H9 (cell line): ENCODE results near the gene OR7E24. TPM values are rescaled to one million over a fixed set of nuclear protein-coding genes. Genes with fewer than 3 reads are reported as not detected.
"Not testable (repeated sequence)": the region's sequence is repeated elsewhere in the genome, so short reads cannot be mapped to it uniquely, and the experiment has no call there.

Experiments
- DNase-seq: peaks from one replicate; pipeline ENCODE4 v3.0.0-alpha.2; 2017
- H2AFZ ChIP-seq: one replicate; pipeline ENCODE4 v1.6.1; 2013; ENCODE audit warnings: mild to moderate bottlenecking, low read length, control low read depth, moderate library complexity
- H2AK5ac ChIP-seq: 2 replicates; pipeline ENCODE4 v1.6.1; 2013; ENCODE audit warnings: low read length, control low read depth, mixed read lengths; ENCODE audit not compliant: insufficient read length
- H2BK120ac ChIP-seq: one replicate; pipeline ENCODE4 v1.6.1; 2013; ENCODE audit warnings: low read depth, mild to moderate bottlenecking, low read length, control low read depth, inconsistent platforms; ENCODE audit not compliant: poor library complexity, severe bottlenecking
- H2BK12ac ChIP-seq: 2 replicates; pipeline ENCODE4 v1.6.1; 2013; ENCODE audit warnings: low read length, control low read depth, mixed read lengths, low read depth; ENCODE audit not compliant: insufficient read length
- H2BK15ac ChIP-seq: 2 replicates; pipeline ENCODE4 v1.6.1; 2013; ENCODE audit warnings: low read depth, low read length, control low read depth
- H2BK20ac ChIP-seq: one replicate; pipeline ENCODE4 v1.6.1; 2013; ENCODE audit warnings: low read depth, mild to moderate bottlenecking, low read length, control low read depth, inconsistent platforms; ENCODE audit not compliant: poor library complexity, severe bottlenecking
- H2BK5ac ChIP-seq: 2 replicates; pipeline ENCODE4 v1.6.1; 2013; ENCODE audit warnings: low read length, control low read depth, mixed read lengths; ENCODE audit not compliant: insufficient read length
- H3K14ac ChIP-seq: 2 replicates; pipeline ENCODE4 v1.6.1; 2013; ENCODE audit warnings: low read length, control low read depth; ENCODE audit not compliant: insufficient read depth
- H3K18ac ChIP-seq: 2 replicates; pipeline ENCODE4 v1.6.1; 2013; ENCODE audit warnings: low read depth, mild to moderate bottlenecking, mixed read lengths, low read length, control low read depth; ENCODE audit not compliant: insufficient read length
- H3K23ac ChIP-seq: 2 replicates; pipeline ENCODE4 v1.6.1; 2013; ENCODE audit warnings: low read length, control low read depth, mixed read lengths, low read depth; ENCODE audit not compliant: insufficient read length
- H3K23me2 ChIP-seq: 2 replicates; pipeline ENCODE4 v1.6.1; 2013; ENCODE audit warnings: low read depth, mild to moderate bottlenecking, mixed read lengths, low read length, control low read depth; ENCODE audit not compliant: insufficient read length, poor library complexity, severe bottlenecking
- H3K27ac ChIP-seq: 2 replicates; pipeline ENCODE4 v1.5.1; 2013; ENCODE audit warnings: low read length, control low read depth, mixed read lengths, low read depth; ENCODE audit not compliant: insufficient read length
- H3K27me3 ChIP-seq: 2 replicates; pipeline ENCODE4 v1.6.1; 2013; ENCODE audit warnings: low read length, control low read depth, inconsistent platforms; ENCODE audit not compliant: insufficient read depth
- H3K4ac ChIP-seq: 2 replicates; pipeline ENCODE4 v1.6.1; 2013; ENCODE audit warnings: low read depth, mild to moderate bottlenecking, control low read depth, inconsistent platforms, low read length, moderate library complexity
- H3K4me1 ChIP-seq: 2 replicates; pipeline ENCODE4 v1.6.1; 2013; ENCODE audit warnings: low read length, control low read depth, inconsistent platforms; ENCODE audit not compliant: insufficient read depth
- H3K4me2 ChIP-seq: 2 replicates; pipeline ENCODE4 v1.6.1; 2013; ENCODE audit warnings: low read length, control low read depth, mixed read lengths; ENCODE audit not compliant: insufficient read length, insufficient read depth
- H3K56ac ChIP-seq: 2 replicates; pipeline ENCODE4 v1.6.1; 2013; ENCODE audit warnings: low read depth, mild to moderate bottlenecking, mixed read lengths, low read length, control low read depth; ENCODE audit not compliant: insufficient read length
- H3K79me1 ChIP-seq: 2 replicates; pipeline ENCODE4 v1.6.1; 2013; ENCODE audit warnings: low read depth, mild to moderate bottlenecking, moderate library complexity, low read length, control low read depth, inconsistent platforms; ENCODE audit not compliant: insufficient read depth, poor library complexity, severe bottlenecking
- H3K79me2 ChIP-seq: 2 replicates; pipeline ENCODE4 v1.6.1; 2013; ENCODE audit warnings: low read length, control low read depth, inconsistent platforms; ENCODE audit not compliant: insufficient read depth
- H3K9ac ChIP-seq: 2 replicates; pipeline ENCODE4 v1.6.1; 2013; ENCODE audit warnings: low read length, control low read depth, mixed read lengths; ENCODE audit not compliant: insufficient read length; ENCODE audit errors: extremely low read depth
- H3K9me3 ChIP-seq: one replicate; pipeline ENCODE4 v1.6.1; 2013; ENCODE audit warnings: low read depth, low read length, inconsistent platforms; ENCODE audit not compliant: control insufficient read depth
- H3T11ph ChIP-seq: one replicate; pipeline ENCODE4 v1.6.1; 2013; ENCODE audit warnings: mild to moderate bottlenecking, low read length, control low read depth, inconsistent platforms
- H4K20me1 ChIP-seq: one replicate; pipeline ENCODE4 v1.6.1; 2013; ENCODE audit not compliant: control insufficient read depth, insufficient read length, insufficient read depth
- H4K5ac ChIP-seq: 2 replicates; pipeline ENCODE4 v1.6.1; 2013; ENCODE audit warnings: low read depth, mild to moderate bottlenecking, mixed read lengths, low read length, control low read depth; ENCODE audit not compliant: insufficient read length
- H4K8ac ChIP-seq: replicated peaks from 2 replicates; pipeline ENCODE4 v1.6.1; 2013; ENCODE audit warnings: low read length, control low read depth, mixed read lengths, low read depth; ENCODE audit not compliant: insufficient read length
- H4K91ac ChIP-seq: 2 replicates; pipeline ENCODE4 v1.6.1; 2013; ENCODE audit warnings: low read depth, mild to moderate bottlenecking, moderate library complexity, mixed read lengths, low read length, control low read depth; ENCODE audit not compliant: insufficient read length
- H3K27ac Mint-ChIP-seq, 3 experiments: 2 replicates in 2 of 3; 3 replicates in 1 of 3; pipeline ENCODE4 v1.8.0; 2020 to 2021; ENCODE audit warnings: mixed read lengths in 3 of 3, mild to moderate bottlenecking in 1 of 3, moderate library complexity in 1 of 3
- H3K27me3 Mint-ChIP-seq: 2 replicates; pipeline ENCODE4 v1.8.0; 2021; ENCODE audit warnings: low read depth, mild to moderate bottlenecking, moderate library complexity, mixed read lengths
- H3K36me3 Mint-ChIP-seq, 3 experiments: 2 replicates in 2 of 3; 3 replicates in 1 of 3; pipeline ENCODE4 v1.8.0; 2020 to 2021; ENCODE audit warnings: low read depth in 3 of 3, mixed read lengths in 3 of 3; ENCODE audit not compliant: insufficient read depth in 1 of 3
- H3K4me1 Mint-ChIP-seq, 2 experiments: 2 replicates each; pipeline ENCODE4 v1.8.0; 2020; ENCODE audit warnings: mixed read lengths in 2 of 2
- H3K4me3 Mint-ChIP-seq, 2 experiments: 2 replicates in 1 of 2; 3 replicates in 1 of 2; pipeline ENCODE4 v1.8.0; 2020 to 2021; ENCODE audit warnings: mild to moderate bottlenecking in 2 of 2, mixed read lengths in 2 of 2, moderate library complexity in 1 of 2
- H3K9me3 Mint-ChIP-seq, 2 experiments: 2 replicates in 1 of 2; 3 replicates in 1 of 2; pipeline ENCODE4 v1.8.0; 2020; ENCODE audit warnings: mild to moderate bottlenecking in 2 of 2, mixed read lengths in 2 of 2, moderate library complexity in 1 of 2
- CTCF ChIP-seq: fragments of 200-600 bp; sonication (generic); conservative IDR thresholded peaks from 3 replicates; pipeline ENCODE4 v1.8.0; 2021; ENCODE audit warnings: antibody characterized with exemption, mild to moderate bottlenecking
- WGBS: extraction: QIAGEN DNeasy Blood & Tissue Kit; methylation state at CpG from one replicate; pipeline ENCODE4 v1.1.7; 2013; ENCODE audit warnings: missing lambda C conversion rate, low lambda C conversion rate, mixed read lengths; ENCODE audit not compliant: insufficient read length; ENCODE audit errors: extremely low coverage; 5-methylcytosine and 5-hydroxymethylcytosine counted together
- total RNA-seq: library from RNA; stranded (reverse); gene quantifications from 2 replicates; pipeline ENCODE4 v1.2.1, GENCODE V29; 2021

OR7E24 gene
- total RNA-seq, 1 experiment from 2014 or later, result not detected

- no peak overlapping the region for H3K56ac ChIP-seq
- no peak overlapping the region for H3K4ac ChIP-seq
- no peaks in the 10 kb centered on the region for H3K79me2 ChIP-seq
- no peak overlapping the region for H2AK5ac ChIP-seq
- H4K8ac ChIP-seq, result no peak overlapping the region
- Mint-ChIP-seq H3K27me3 (peaks cover 4% of the 10 kb centered on the region), H3K36me3 (peaks cover 3 to 20% (median 5%) of the 10 kb centered on the region in 3 experiments; a peak in 4 of 7 replicates), H3K27ac (no peak overlapping the region), H3K4me1 (no peaks in the 10 kb centered on the region), H3K9me3 (peaks cover 87 to 88% of the 10 kb centered on the region in 2 experiments), H3K4me3 (no peak overlapping the region)
- H3K9me3 ChIP-seq, result peaks cover 65% of the 10 kb centered on the region
- no peak overlapping the region for H3K4me2 ChIP-seq
- DNase-seq, result no peak
- no peaks in the 10 kb centered on the region for H3K23me2 ChIP-seq
- no peak overlapping the region for H3K18ac ChIP-seq
- no peaks in the 10 kb centered on the region for H3K79me1 ChIP-seq
- no peaks in the 10 kb centered on the region for H3K4me1 ChIP-seq
- H3K27ac ChIP-seq, result no peak overlapping the region
- H2BK120ac ChIP-seq, result no peak overlapping the region
- H3K9ac ChIP-seq, result no peak overlapping the region
- no peak overlapping the region for H4K91ac ChIP-seq
- H3T11ph ChIP-seq, result no peak overlapping the region
- no peaks in the 10 kb centered on the region for H3K27me3 ChIP-seq
- no peak for TF ChIP-seq CTCF
- no peak overlapping the region for H2BK12ac ChIP-seq
- no peak overlapping the region for H2BK15ac ChIP-seq
- H2BK5ac ChIP-seq, result no peak overlapping the region
- H3K14ac ChIP-seq, result no peak overlapping the region
- WGBS, result no CpG with 5 or more reads among the region's 5 CpGs
- H3K23ac ChIP-seq, result no peak overlapping the region
- no peaks in the 10 kb centered on the region for H4K20me1 ChIP-seq
- H4K5ac ChIP-seq, result no peak overlapping the region
- H2BK20ac ChIP-seq, result no peak overlapping the region
- no peak overlapping the region for H2AFZ ChIP-seq
Measured at GRCh38 chr19:9251236-9251635, 506 bp downstream of the OR7E24 start.

GRCh38 chr19:9283485-9283884 is 32.8 kb downstream of the OR7E24 start:
- H3K27ac Mint-ChIP-seq, H3K4me1 ChIP-seq, H2AFZ ChIP-seq, H3K4me1 Mint-ChIP-seq, H3K79me2 ChIP-seq, H3K27me3 ChIP-seq, H3K14ac ChIP-seq, H3K18ac ChIP-seq, H2BK120ac ChIP-seq, H3K27ac ChIP-seq, H3K23ac ChIP-seq, H2BK20ac ChIP-seq, H3K27me3 Mint-ChIP-seq, H4K91ac ChIP-seq, H2BK15ac ChIP-seq, H2BK12ac ChIP-seq, H3T11ph ChIP-seq, H4K8ac ChIP-seq, H3K4me3 Mint-ChIP-seq, H3K56ac ChIP-seq, H4K20me1 ChIP-seq, H2AK5ac ChIP-seq, H3K4ac ChIP-seq, H3K23me2 ChIP-seq, H2BK5ac ChIP-seq, H3K9ac ChIP-seq, H3K4me2 ChIP-seq, H4K5ac ChIP-seq, H3K79me1 ChIP-seq, DNase-seq: not testable (repeated sequence)
- Mint-ChIP-seq H3K9me3 (peaks cover 79 to 82% of the 10 kb centered on the region in 2 experiments), H3K36me3 (peaks cover 6 to 23% (median 8%) of the 10 kb centered on the region in 3 experiments; a peak in 4 of 7 replicates)
- peaks cover 60% of the 10 kb centered on the region for H3K9me3 ChIP-seq
- WGBS, result no CpG with 5 or more reads among the region's 38 CpGs
